WI38 (cell line): ENCODE results near the gene CEP85L.

Source experiments
- H3K4me3 ChIP-seq: 2 replicates; pipeline ENCODE4 v1.5.1; 2011; ENCODE audit warnings: low read depth, mild to moderate bottlenecking, control low read depth, low read length
- TF ChIP-seq, protein P1 (sequence below): IDR thresholded peaks from 2 replicates; pipeline ENCODE4 v1.5.1; 2012; ENCODE audit warnings: low read depth, mild to moderate bottlenecking, control low read depth, low read length

CEP85L gene

DNA sequence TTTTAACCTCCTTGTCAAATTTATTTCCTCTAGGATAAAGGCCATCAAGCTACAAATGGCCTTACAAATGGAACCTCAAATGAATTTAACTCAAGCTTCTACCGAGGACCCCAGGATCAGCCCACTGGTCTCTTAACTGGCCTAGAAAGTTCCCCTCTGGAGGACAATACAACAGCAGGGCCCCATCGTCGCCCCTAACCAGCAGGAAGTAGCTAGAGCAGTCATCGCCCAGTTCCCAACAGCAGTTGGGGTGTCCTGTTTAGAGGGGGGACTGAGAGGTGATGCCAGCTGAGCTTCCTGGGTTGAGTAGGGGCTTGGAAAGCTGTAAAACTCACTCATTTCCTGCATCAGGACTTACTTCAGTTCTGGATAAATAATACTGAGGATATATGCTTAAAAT lies 25.6 kb downstream of the CEP85L start:
- H3K4me3 ChIP-seq, result no peak overlapping the region
- TF ChIP-seq, protein P1, sequence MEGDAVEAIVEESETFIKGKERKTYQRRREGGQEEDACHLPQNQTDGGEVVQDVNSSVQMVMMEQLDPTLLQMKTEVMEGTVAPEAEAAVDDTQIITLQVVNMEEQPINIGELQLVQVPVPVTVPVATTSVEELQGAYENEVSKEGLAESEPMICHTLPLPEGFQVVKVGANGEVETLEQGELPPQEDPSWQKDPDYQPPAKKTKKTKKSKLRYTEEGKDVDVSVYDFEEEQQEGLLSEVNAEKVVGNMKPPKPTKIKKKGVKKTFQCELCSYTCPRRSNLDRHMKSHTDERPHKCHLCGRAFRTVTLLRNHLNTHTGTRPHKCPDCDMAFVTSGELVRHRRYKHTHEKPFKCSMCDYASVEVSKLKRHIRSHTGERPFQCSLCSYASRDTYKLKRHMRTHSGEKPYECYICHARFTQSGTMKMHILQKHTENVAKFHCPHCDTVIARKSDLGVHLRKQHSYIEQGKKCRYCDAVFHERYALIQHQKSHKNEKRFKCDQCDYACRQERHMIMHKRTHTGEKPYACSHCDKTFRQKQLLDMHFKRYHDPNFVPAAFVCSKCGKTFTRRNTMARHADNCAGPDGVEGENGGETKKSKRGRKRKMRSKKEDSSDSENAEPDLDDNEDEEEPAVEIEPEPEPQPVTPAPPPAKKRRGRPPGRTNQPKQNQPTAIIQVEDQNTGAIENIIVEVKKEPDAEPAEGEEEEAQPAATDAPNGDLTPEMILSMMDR, result no peak

DNA sequence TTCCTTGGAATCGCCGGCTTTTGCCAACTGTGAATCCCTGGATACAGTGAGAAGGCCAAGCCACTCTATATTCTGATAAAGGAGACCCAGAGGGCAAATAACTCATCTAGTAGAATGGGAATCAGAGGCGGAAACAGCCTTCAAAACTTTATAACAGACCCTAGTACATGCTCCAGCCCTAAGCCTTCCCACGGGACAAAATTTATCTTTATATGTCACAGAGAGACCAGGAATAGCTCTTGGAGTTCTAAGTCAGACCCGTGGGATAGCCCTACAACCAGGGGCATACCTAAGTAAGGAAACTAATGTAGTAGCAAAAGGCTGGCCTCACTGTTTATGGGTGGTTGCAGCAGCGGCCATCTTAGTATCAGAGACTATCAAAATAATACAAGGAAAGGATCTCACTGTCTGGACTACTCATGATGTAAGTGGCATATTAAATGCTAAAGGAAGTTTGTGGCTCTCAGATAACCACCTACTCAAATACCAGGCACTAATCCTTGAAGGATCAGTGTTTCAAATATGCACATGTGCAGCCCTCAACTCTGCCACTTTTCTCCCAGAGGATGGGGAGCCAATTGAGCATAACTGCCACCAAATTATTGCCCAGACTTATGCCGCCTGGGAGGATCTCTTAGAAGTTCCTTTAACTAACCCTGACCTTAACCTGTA lies 29.5 kb downstream of the CEP85L start:
- no peak overlapping the region for H3K4me3 ChIP-seq
- TF ChIP-seq, protein P1, result no peak

DNA sequence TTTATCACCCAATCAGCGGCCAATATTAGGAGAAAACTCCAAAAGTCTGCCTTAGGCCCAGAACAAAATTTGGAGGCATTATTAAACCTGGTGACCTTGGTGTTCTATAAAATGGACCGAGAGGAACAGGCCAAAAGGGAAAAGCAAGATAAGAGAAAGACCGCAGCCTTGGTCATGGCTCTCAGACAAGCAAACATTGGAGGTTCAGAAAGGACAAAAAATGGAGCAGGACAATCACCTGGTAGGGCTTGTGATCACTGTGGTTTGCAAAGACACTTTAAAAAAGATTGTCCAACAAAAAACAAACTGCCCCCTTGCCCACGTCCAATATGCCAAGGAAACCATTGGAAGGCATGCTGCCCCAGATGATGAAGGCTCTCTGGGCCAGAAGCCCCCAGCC lies 31.2 kb downstream of the CEP85L start:
- no peak overlapping the region for H3K4me3 ChIP-seq
- TF ChIP-seq, protein P1, result no peak

DNA sequence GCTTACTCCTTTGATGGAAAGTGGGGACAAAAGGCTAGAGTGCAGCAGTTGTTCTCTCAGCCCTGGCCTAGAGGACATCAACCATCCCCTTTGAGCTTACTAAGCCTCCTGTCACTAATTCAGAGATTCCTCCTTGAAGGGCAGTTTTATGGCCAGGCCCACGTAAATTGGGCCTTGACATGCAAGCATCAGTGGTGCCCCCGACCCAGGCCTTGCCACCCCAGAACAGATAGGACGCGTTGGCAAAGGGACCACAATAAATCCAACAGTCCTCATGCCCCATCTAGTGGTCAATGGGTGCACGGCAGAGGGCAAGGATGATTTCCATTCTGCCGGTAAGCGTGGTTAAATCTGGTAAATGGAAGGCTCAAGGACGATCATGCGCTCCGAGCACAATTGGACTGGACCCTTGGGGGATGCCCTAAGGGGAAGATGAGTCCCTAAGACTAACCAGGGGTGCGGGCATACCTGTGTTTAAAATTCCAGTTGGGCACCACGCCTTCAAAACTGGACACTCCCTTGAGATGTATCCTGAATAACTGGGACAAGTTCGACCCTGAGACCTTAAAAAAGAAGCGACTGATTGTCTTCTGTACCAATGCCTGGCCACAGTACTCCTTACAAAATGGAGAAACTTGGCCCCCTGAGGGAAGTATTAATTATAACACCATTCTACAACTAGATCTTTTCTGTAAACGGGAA lies 32.6 kb downstream of the CEP85L start:
- H3K4me3 ChIP-seq, result no peak overlapping the region
- TF ChIP-seq, protein P1, result peak; percentile 90

DNA sequence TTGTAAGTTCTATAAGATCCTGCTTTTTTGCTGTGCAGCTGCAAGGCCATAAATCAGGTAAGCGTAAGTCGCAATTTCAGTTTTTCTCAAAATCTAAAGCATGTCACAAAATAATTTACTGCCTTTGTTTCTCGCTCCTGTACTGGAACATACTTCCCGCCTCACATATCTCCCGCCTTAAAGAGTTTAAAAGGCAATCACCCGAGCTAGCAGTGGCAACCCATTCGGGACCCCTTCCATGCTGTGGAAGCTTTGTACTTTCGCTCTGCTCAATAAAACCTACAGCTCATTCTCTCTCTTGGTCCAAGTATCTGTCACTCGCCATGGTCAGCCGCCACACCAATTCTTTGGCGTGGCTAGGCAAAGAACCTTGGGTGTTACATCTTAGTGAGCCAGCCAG lies 34.0 kb downstream of the CEP85L start:
- no peak overlapping the region for H3K4me3 ChIP-seq
- TF ChIP-seq, protein P1, result no peak

DNA sequence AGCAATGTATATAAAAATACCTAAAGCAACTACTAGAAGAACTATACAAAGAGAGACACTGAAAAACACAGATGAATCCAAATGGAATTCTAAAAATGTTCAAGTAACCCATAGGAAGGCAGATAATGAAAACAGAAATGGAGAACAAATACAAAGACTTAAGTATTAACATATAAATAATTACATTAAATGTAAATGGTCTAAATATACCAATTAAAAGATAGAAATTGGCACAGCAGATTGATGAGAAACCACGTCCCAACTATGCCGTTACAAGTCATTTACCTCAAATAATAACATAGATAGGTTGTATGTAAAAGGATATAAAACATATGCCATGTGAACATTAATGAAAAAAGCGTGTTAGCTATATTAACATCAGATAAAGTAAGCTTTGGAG lies 40.1 kb downstream of the CEP85L start:
- TF ChIP-seq, protein P1, result no peak
- H3K4me3 ChIP-seq, result no peak overlapping the region

DNA sequence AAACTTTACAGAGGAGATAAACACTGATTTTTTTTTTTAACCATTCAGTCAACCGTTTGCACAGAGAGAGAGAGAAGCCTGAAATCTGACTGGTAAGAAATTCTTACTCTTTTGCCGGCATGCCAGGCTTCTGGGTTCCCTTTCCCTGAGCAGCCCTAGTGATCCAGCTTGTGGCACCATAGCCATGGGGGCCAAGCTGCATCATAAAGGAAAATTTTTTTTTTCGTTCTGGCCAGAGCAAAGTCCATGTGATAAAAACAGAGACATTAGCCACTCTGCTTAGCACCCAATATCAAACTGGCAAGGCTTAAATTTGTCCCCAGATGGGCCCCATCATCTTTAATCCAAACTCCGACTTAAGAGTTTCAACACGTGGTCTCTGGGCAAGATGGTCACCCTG lies 44.5 kb downstream of the CEP85L start:
- H3K4me3 ChIP-seq, result no peak overlapping the region
- TF ChIP-seq, protein P1, result no peak
